DOHH2 (cell line): Measurements from ENCODE around the gene ZNF580.

Experiments
- EZH2phosphoT487 ChIP-seq: fragments of 200-600 bp; sonication (generic); IDR thresholded peaks from 2 replicates; pipeline ENCODE4 v1.6.1; 2017; ENCODE audit warnings: borderline replicate concordance, mild to moderate bottlenecking, antibody characterized with exemption, low read length, moderate library complexity, mixed read lengths
- TF ChIP-seq, protein P1 (sequence below): fragments of 200-600 bp; sonication (generic); IDR thresholded peaks from one replicate; pipeline ENCODE4 v1.5.1; 2014; ENCODE audit warnings: antibody characterized with exemption, mild to moderate bottlenecking, low read depth, low read length; ENCODE audit not compliant: poor library complexity, severe bottlenecking

GRCh38 chr19:55692681-55693081 is 51.9 kb downstream of the ZNF580 start:
- TF ChIP-seq, protein P1, sequence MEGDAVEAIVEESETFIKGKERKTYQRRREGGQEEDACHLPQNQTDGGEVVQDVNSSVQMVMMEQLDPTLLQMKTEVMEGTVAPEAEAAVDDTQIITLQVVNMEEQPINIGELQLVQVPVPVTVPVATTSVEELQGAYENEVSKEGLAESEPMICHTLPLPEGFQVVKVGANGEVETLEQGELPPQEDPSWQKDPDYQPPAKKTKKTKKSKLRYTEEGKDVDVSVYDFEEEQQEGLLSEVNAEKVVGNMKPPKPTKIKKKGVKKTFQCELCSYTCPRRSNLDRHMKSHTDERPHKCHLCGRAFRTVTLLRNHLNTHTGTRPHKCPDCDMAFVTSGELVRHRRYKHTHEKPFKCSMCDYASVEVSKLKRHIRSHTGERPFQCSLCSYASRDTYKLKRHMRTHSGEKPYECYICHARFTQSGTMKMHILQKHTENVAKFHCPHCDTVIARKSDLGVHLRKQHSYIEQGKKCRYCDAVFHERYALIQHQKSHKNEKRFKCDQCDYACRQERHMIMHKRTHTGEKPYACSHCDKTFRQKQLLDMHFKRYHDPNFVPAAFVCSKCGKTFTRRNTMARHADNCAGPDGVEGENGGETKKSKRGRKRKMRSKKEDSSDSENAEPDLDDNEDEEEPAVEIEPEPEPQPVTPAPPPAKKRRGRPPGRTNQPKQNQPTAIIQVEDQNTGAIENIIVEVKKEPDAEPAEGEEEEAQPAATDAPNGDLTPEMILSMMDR, result no peak
- no peak for TF ChIP-seq EZH2phosphoT487
